GM13977 (cell line): Measurements from ENCODE around the gene GTPBP1.

ENCODE experiments used
- DNase-seq: peaks from one replicate; pipeline ENCODE4 v3.0.0; 2012; ENCODE audit warnings: low spot score
- CTCF ChIP-seq: IDR thresholded peaks from 2 replicates; pipeline ENCODE4 v1.5.1; 2012; ENCODE audit warnings: mild to moderate bottlenecking, control low read depth; ENCODE audit not compliant: insufficient read depth; ENCODE audit errors: extremely low read depth, missing control alignments
- in situ Hi-C: fragments of 300-500 bp; cut with MboI; formaldehyde crosslinking; loops from one replicate; pipeline ENCODE4 v1.12.0; 2022; ENCODE audit warnings: low sequenced_read_pairs, low pct_unique_long_range_greater_than_20kb, mixed read lengths, inconsistent platforms; ENCODE audit not compliant: unreplicated experiment

GTPBP1 gene

GRCh38 chr22:38728871-38729796, 23.4 kb downstream of the GTPBP1 start:
- no peak for DNase-seq
- TF ChIP-seq CTCF, result no peak
- in situ Hi-C loops, result no loop called here

GRCh38 chr22:38729946-38730345, 24.2 kb downstream of the GTPBP1 start:
- in situ Hi-C loops, result no loop called here
- no peak for TF ChIP-seq CTCF
- DNase-seq, result no peak

GRCh38 chr22:38730411-38730871, 24.7 kb downstream of the GTPBP1 start:
- no peak for DNase-seq
- TF ChIP-seq CTCF, result no peak
- in situ Hi-C loops, result no loop called here

- in situ Hi-C loops, result no loop called here
- no peak for TF ChIP-seq CTCF
- no peak for DNase-seq
Measured at GRCh38 chr22:38731703-38732161, 26.0 kb downstream of the GTPBP1 start.

- in situ Hi-C loops, result no loop called here
- no peak for DNase-seq
- no peak for TF ChIP-seq CTCF
Measured at GRCh38 chr22:38732251-38732815, 26.6 kb downstream of the GTPBP1 start.

GRCh38 chr22:38733329-38733723, 27.6 kb downstream of the GTPBP1 start:
- peak; percentile 77 for TF ChIP-seq CTCF
- in situ Hi-C loops, result no loop called here
- DNase-seq, result peak; percentile 67
